Measurements from ENCODE around the gene WDR90.
"Not testable (repeated sequence)": the region's sequence is repeated elsewhere in the genome, so short reads cannot be mapped to it uniquely, and the experiment has no call there.

Gene WDR90

GRCh38 chr16:684961-685696, 36.0 kb downstream of the WDR90 start:
- no peak for DNase-seq (ENCODE audit: low read depth in 2 of 2, low spot score in 1 of 2)

GRCh38 chr16:685967-686366, 36.8 kb downstream of the WDR90 start:
- no peak for DNase-seq (ENCODE audit: low read depth in 2 of 2, low spot score in 1 of 2)

GRCh38 chr16:686459-687260, 37.5 kb downstream of the WDR90 start:
- no peak for DNase-seq (ENCODE audit: low read depth in 2 of 2, low spot score in 1 of 2)

- DNase-seq (ENCODE audit: low read depth in 2 of 2, low spot score in 1 of 2), result no peak
Measured at GRCh38 chr16:687499-687898, 38.3 kb downstream of the WDR90 start.

GRCh38 chr16:689175-689897, 40.2 kb downstream of the WDR90 start:
- no peak for DNase-seq (ENCODE audit: low read depth in 2 of 2, low spot score in 1 of 2)

GRCh38 chr16:691242-691641, 42.1 kb downstream of the WDR90 start:
- not testable (repeated sequence) for DNase-seq (ENCODE audit: low read depth in 2 of 2, low spot score in 1 of 2)

GRCh38 chr16:692356-693108, 43.4 kb downstream of the WDR90 start:
- DNase-seq (ENCODE audit: low read depth in 2 of 2, low spot score in 1 of 2), result no peak

- no peak for DNase-seq (ENCODE audit: low read depth in 2 of 2, low spot score in 1 of 2)
Measured at GRCh38 chr16:693364-693763, 44.2 kb downstream of the WDR90 start.

- peak in 1 of 2 donors; percentile 29 for DNase-seq (ENCODE audit: low read depth in 2 of 2, low spot score in 1 of 2)
Measured at GRCh38 chr16:693766-694165, 44.6 kb downstream of the WDR90 start.

GRCh38 chr16:694187-694862, 45.2 kb downstream of the WDR90 start:
- no peak for DNase-seq (ENCODE audit: low read depth in 2 of 2, low spot score in 1 of 2)

- no peak for DNase-seq (ENCODE audit: low read depth in 2 of 2, low spot score in 1 of 2)
Measured at GRCh38 chr16:694863-695354, 45.7 kb downstream of the WDR90 start.

- DNase-seq (ENCODE audit: low read depth in 2 of 2, low spot score in 1 of 2), result peak in 1 of 2 donors; percentile 43
Measured at GRCh38 chr16:695355-696089, 46.4 kb downstream of the WDR90 start.

- no peak for DNase-seq (ENCODE audit: low read depth in 2 of 2, low spot score in 1 of 2)
Measured at GRCh38 chr16:698911-699671, 49.9 kb downstream of the WDR90 start.

- no peak for DNase-seq (ENCODE audit: low read depth in 2 of 2, low spot score in 1 of 2)
Measured at GRCh38 chr16:700684-701584, 51.8 kb downstream of the WDR90 start.

GRCh38 chr16:702341-702740, 53.2 kb downstream of the WDR90 start:
- DNase-seq (ENCODE audit: low read depth in 2 of 2, low spot score in 1 of 2), result no peak

GRCh38 chr16:703406-703805, 54.2 kb downstream of the WDR90 start:
- no peak for DNase-seq (ENCODE audit: low read depth in 2 of 2, low spot score in 1 of 2)

GRCh38 chr16:704047-704446, 54.9 kb downstream of the WDR90 start:
- no peak for DNase-seq (ENCODE audit: low read depth in 2 of 2, low spot score in 1 of 2)
